PC-3 (cell line): ENCODE measurements around the gene MRAS. TPM values are rescaled to one million over a fixed set of nuclear protein-coding genes. Genes with fewer than 3 reads are reported as not detected.

ENCODE experiments used
- ATAC-seq: fragments of 200-7000 bp; cut with Tn5 transposase; 2 replicates; pipeline ENCODE4 v1.9.1; 2020; ENCODE audit warnings: mild to moderate bottlenecking, moderate library complexity
- BruUV-seq: library from RNA; stranded (reverse); fragments of 400-500 nt; replicated peaks from 2 replicates; lab custom pipeline; 2021; lab: Mats Ljungman, UMichigan
- CTCF ChIA-PET: fragments of 300-600 bp; sonication (Branson Sonifier 250); formaldehyde crosslinking; loops from one replicate; lab custom pipeline; 2022; ENCODE audit warnings: antibody characterized with exemption; lab: Charles Lee
- POLR2A ChIA-PET: fragments of 300-600 bp; sonication (Branson Sonifier 250); formaldehyde crosslinking; loops from one replicate; lab custom pipeline; 2022; ENCODE audit warnings: antibody characterized with exemption; ENCODE audit not compliant: unreplicated experiment; lab: Charles Lee
- DNase-seq: peaks from one replicate; pipeline ENCODE4 v3.0.0-alpha.2; 2015
- H2AFZ ChIP-seq: fragments of 300-600 bp; sonication (generic); 2 replicates; pipeline ENCODE4 v1.6.0; 2016; ENCODE audit warnings: antibody characterized with exemption, low read length
- H3F3A ChIP-seq: fragments of 300-600 bp; sonication (generic); one replicate; pipeline ENCODE4 v1.6.0; 2017; ENCODE audit warnings: antibody characterized with exemption, low read length, control low read depth, mild to moderate bottlenecking; ENCODE audit not compliant: unreplicated experiment
- H3K27ac ChIP-seq: fragments of 300-600 bp; sonication (generic); 2 replicates; pipeline ENCODE4 v1.5.1; 2016; ENCODE audit warnings: mild to moderate bottlenecking, low read length
- H3K27me3 ChIP-seq: fragments of 300-600 bp; sonication (generic); 2 replicates; pipeline ENCODE4 v1.6.1; 2016; ENCODE audit warnings: low read length, mixed read lengths
- H3K36me3 ChIP-seq: fragments of 300-600 bp; sonication (generic); 2 replicates; pipeline ENCODE4 v1.6.1; 2016; ENCODE audit warnings: low read depth, mixed run types, low read length, mixed read lengths
- H3K4me1 ChIP-seq: fragments of 300-600 bp; sonication (generic); 2 replicates; pipeline ENCODE4 v1.5.1; 2016; ENCODE audit warnings: low read length; ENCODE audit not compliant: insufficient read depth
- H3K4me2 ChIP-seq: fragments of 300-600 bp; sonication (generic); 2 replicates; pipeline ENCODE4 v1.6.0; 2016; ENCODE audit warnings: low read length
- H3K4me3 ChIP-seq: fragments of 300-600 bp; sonication (generic); 2 replicates; pipeline ENCODE4 v1.5.1; 2016; ENCODE audit warnings: mild to moderate bottlenecking, low read length, mixed read lengths
- H3K79me2 ChIP-seq: fragments of 300-600 bp; sonication (generic); 2 replicates; pipeline ENCODE4 v1.6.1; 2017; ENCODE audit warnings: low read length, mixed read lengths
- H3K9ac ChIP-seq: fragments of 300-600 bp; sonication (generic); 2 replicates; pipeline ENCODE4 v1.6.0; 2016; ENCODE audit warnings: mild to moderate bottlenecking, low read length
- H3K9me2 ChIP-seq: fragments of 300-600 bp; sonication (generic); replicated peaks from 2 replicates; pipeline ENCODE4 v1.6.1; 2016; ENCODE audit warnings: mixed run types, low read length, mixed read lengths
- H3K9me3 ChIP-seq: fragments of 300-600 bp; sonication (generic); 2 replicates; pipeline ENCODE4 v1.6.1; 2016; ENCODE audit warnings: low read length, mixed read lengths
- H4K20me1 ChIP-seq: fragments of 300-600 bp; sonication (generic); 2 replicates; pipeline ENCODE4 v1.6.1; 2016; ENCODE audit warnings: low read length, mixed read lengths
- CTCF ChIP-seq: fragments of 300-600 bp; sonication (generic); conservative IDR thresholded peaks from 2 replicates; pipeline ENCODE4 v1.5.1; 2017; ENCODE audit warnings: antibody characterized with exemption, low read depth, mild to moderate bottlenecking, low read length
- EZH2 ChIP-seq: fragments of 300-600 bp; sonication (generic); IDR thresholded peaks from one replicate; pipeline ENCODE4 v1.6.1; 2017; ENCODE audit warnings: antibody characterized with exemption, mild to moderate bottlenecking, low read length; ENCODE audit not compliant: unreplicated experiment
- EZH2phosphoT487 ChIP-seq: fragments of 300-600 bp; sonication (generic); IDR thresholded peaks from 2 replicates; pipeline ENCODE4 v1.6.1; 2018; ENCODE audit warnings: mild to moderate bottlenecking, antibody characterized with exemption, low read length, borderline replicate concordance
- intact Hi-C: fragments of 100-400 bp; cut with micrococcal nuclease; formaldehyde crosslinking; loops from 2 replicates; pipeline ENCODE4 v1.9.0; 2023
- total RNA-seq: library from RNA; depleted of rRNA; stranded (reverse); fragments of >200 nt; gene quantifications from 2 replicates; pipeline ENCODE4 v1.2.3, GENCODE V29; 2014

MRAS gene
- total RNA-seq, 1 experiment from 2014 or later = 2.8 TPM

GRCh38 chr3:138348754-138349739, 668 bp downstream of the MRAS start:
- ATAC-seq = peak; percentile 14
- DNase-seq = no peak
- CTCF ChIA-PET = no interaction called here
- no peaks in the 10 kb centered on the region for H3K79me2 ChIP-seq
- H4K20me1 ChIP-seq = no peaks in the 10 kb centered on the region
- H3K4me1 ChIP-seq = no peaks in the 10 kb centered on the region
- TSS peak; percentile 34 for BruUV-seq
- no peak overlapping the region for H3K27ac ChIP-seq
- peak overlapping the region; percentile 86 for H3K4me2 ChIP-seq
- intact Hi-C loops = loop anchor here (1.0 to 5.0 kb wide), 3 partner anchors 20 to 177 kb away; partner anchors contain the start of genes DBR1 and NME9
- POLR2A ChIA-PET = no interaction called here
- H3K36me3 ChIP-seq = no peaks in the 10 kb centered on the region
- peak overlapping the region; percentile 96; the same call in 1 of the 2 replicates for H2AFZ ChIP-seq
- no peaks in the 10 kb centered on the region for H3K9me3 ChIP-seq
- TF ChIP-seq EZH2phosphoT487 (no peak), CTCF (no peak), EZH2 (no peak)
- peak overlapping the region; percentile 47; the same call in 1 of the 2 replicates for H3K9ac ChIP-seq
- no peaks in the 10 kb centered on the region for H3K27me3 ChIP-seq
- H3K4me3 ChIP-seq = peak overlapping the region; percentile 84
- no peaks in the 10 kb centered on the region for H3K9me2 ChIP-seq
- H3F3A ChIP-seq = no peaks in the 10 kb centered on the region

GRCh38 chr3:138349926-138350665, 1.7 kb downstream of the MRAS start:
- no peak overlapping the region for H3K4me2 ChIP-seq

More at GRCh38 chr3:138349926-138350665, 1.7 kb downstream of the MRAS start:
- H3K27ac ChIP-seq = no peak overlapping the region
- no TSS peak for BruUV-seq
- no peaks in the 10 kb centered on the region for H3K9me2 ChIP-seq
- no peaks in the 10 kb centered on the region for H3K36me3 ChIP-seq
- no peaks in the 10 kb centered on the region for H3K9me3 ChIP-seq
- CTCF ChIA-PET = no interaction called here
- H3K79me2 ChIP-seq = no peaks in the 10 kb centered on the region
- POLR2A ChIA-PET = interaction anchor here (0.6 kb wide), 1 partner anchor 71 kb away, joined by 4 read pairs; no protein-coding TSS in a partner anchor
- H4K20me1 ChIP-seq = no peaks in the 10 kb centered on the region
- ATAC-seq = no peak
- intact Hi-C loops = loop anchor here (5.0 kb wide), 2 partner anchors 42 to 178 kb away; partner anchors contain the start of gene DBR1
- H3K4me3 ChIP-seq = no peak overlapping the region
- TF ChIP-seq CTCF (no peak), EZH2 (no peak), EZH2phosphoT487 (no peak)
- H3K27me3 ChIP-seq = no peaks in the 10 kb centered on the region
- no peaks in the 10 kb centered on the region for H3K4me1 ChIP-seq
- no peak overlapping the region for H3K9ac ChIP-seq
- no peak overlapping the region for H2AFZ ChIP-seq
- no peaks in the 10 kb centered on the region for H3F3A ChIP-seq
- DNase-seq = no peak
